ENCODE measurements around the gene ZC3HAV1L.
"Not testable (repeated sequence)": the region's sequence is repeated elsewhere in the genome, so short reads cannot be mapped to it uniquely, and the experiment has no call there.

Gene ZC3HAV1L

GRCh38 chr7:139022286-139022685, 13.6 kb downstream of the ZC3HAV1L start:
- no peak for DNase-seq

- no peak for DNase-seq
These were observed 16.9 kb downstream of the ZC3HAV1L start for GRCh38 chr7:139018910-139019309.

GRCh38 chr7:139016931-139017511, 18.8 kb downstream of the ZC3HAV1L start:
- DNase-seq = peak in 31 of 51 donors; percentile 2 to 68 (median 32)

GRCh38 chr7:139011373-139011772, 24.5 kb downstream of the ZC3HAV1L start:
- no peak for DNase-seq

GRCh38 chr7:139004321-139005090, 31.3 kb downstream of the ZC3HAV1L start:
- no peak for DNase-seq

- DNase-seq = no peak
These were observed 36.4 kb downstream of the ZC3HAV1L start for GRCh38 chr7:138999414-138999813.

GRCh38 chr7:138992052-138992531, 43.8 kb downstream of the ZC3HAV1L start:
- peak in 1 of 51 donors; percentile 35 for DNase-seq

- no peak for DNase-seq
These were observed 48.2 kb downstream of the ZC3HAV1L start for GRCh38 chr7:138987686-138988085.

- no peak for DNase-seq
These were observed 53.6 kb downstream of the ZC3HAV1L start for GRCh38 chr7:138982204-138982623.

GRCh38 chr7:138981332-138982203, 54.3 kb downstream of the ZC3HAV1L start, which contains the start of gene KIAA1549:
Gene KIAA1549 (minus strand): TSS chr7:138981389. CDS start chr7:138981269, 120 bp downstream.
- DNase-seq = peak in 29 of 51 donors; percentile 6 to 71 (median 41)

- peak in 8 of 51 donors; percentile 2 to 59 (median 14) for DNase-seq
These were observed 55.1 kb downstream of the ZC3HAV1L start for GRCh38 chr7:138980563-138981291.

GRCh38 chr7:138979988-138980562, 55.8 kb downstream of the ZC3HAV1L start:
- peak in 1 of 51 donors; percentile 17 for DNase-seq

- no peak for DNase-seq
These were observed 56.4 kb downstream of the ZC3HAV1L start for GRCh38 chr7:138979226-138979979.

- no peak for DNase-seq
These were observed 57.2 kb downstream of the ZC3HAV1L start for GRCh38 chr7:138978541-138979184.

GRCh38 chr7:138976161-138976560, 59.7 kb downstream of the ZC3HAV1L start:
- DNase-seq = not testable (repeated sequence)

Data from hypothalamus (tissue), 51 donors.